ENCODE measurements around the gene SGTB. TPM values are rescaled to one million over a fixed set of nuclear protein-coding genes. Genes with fewer than 3 reads are reported as not detected.
"Not testable (repeated sequence)": the region's sequence is repeated elsewhere in the genome, so short reads cannot be mapped to it uniquely, and the experiment has no call there.

The SGTB gene
- total RNA-seq, 1 donor from 2014 or later = 10.0 TPM

DNA sequence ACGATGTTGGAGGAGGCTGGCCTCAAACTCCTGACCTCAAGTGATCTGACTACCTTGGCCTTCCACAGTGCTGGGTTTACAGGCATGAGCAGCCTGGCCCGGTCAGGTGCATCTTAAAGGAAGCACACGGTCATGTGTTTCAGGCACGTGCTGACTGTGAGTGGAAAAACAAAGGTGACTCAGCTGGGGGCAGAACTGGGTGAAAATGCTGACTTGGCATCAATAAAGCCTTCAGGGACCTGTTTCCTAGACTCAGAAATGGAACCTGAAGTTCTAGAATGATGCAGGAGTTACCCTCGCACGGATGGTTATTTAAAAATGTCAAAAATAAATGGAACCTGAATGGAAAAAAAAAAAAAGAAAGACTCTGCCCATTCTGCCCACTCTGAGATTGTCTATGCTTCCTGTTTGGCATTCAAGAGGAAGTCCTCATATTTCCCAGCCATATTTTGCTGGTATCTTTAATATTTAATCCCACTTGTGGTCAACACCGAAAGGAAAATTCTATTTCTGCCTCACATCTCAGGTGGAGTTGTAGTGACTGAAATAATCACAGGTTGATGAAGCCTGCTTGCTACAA, 12.4 kb upstream of the SGTB start:
- peak; percentile 56 for DNase-seq (ENCODE audit: low read depth)

DNA sequence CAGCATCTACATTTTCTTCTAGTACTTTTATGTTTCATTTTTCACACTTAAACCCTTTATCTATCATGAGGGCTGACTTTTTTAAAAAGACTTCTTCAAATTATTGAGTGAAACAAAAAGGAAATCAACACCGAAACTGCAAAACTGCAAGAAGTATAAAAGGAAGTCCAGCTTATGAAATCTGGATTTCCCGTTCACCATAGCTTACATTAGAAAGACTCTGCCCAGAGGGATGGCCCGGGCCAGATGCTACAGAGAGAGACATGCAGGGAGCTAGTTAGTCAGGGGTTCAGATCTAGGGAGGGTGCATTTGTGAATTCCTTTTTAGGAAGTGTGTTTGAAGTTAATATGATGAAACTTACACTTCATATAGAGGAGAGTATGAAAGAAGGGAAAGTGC, 10.1 kb upstream of the SGTB start:
- not testable (repeated sequence) for DNase-seq (ENCODE audit: low read depth)

DNA sequence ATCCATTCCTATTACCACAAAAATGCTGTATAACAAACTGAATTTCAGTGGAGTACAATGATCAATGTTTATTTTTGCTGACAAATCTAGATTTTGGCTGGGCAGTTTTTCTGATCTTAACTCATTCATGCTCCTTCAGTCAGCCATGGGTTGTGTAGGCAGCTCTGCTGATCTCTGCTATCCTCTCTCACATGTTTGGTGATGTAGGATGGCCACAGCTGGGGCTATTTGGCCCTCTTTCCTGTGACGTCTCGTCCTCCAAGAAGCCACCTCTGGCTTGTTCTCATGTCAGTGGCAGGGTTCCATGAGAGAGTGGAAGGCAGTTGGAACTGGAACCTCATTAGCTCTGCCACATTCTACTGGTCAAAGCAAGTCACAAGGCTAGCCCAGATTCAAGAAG, 9.0 kb upstream of the SGTB start:
- no peak for DNase-seq (ENCODE audit: low read depth)

DNA sequence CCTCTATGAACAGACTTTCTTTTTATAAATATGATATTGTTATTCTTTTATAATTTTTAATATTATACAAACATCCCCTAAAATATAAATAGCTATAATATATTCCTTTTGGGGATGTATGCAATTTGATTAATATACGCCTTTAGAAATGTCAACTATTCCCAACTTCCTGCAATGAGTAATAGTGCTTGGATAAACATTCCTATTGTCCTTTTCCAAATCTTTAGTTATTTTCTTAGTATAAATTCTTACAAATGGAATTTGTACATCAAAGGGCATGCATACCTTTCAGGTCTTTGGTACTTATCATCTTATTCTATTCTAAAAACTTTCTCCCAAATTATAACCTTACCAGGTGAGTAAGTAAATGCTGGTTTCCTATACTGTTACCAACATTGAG, 6.3 kb upstream of the SGTB start:
- DNase-seq (ENCODE audit: low read depth) = peak; percentile 28

DNA sequence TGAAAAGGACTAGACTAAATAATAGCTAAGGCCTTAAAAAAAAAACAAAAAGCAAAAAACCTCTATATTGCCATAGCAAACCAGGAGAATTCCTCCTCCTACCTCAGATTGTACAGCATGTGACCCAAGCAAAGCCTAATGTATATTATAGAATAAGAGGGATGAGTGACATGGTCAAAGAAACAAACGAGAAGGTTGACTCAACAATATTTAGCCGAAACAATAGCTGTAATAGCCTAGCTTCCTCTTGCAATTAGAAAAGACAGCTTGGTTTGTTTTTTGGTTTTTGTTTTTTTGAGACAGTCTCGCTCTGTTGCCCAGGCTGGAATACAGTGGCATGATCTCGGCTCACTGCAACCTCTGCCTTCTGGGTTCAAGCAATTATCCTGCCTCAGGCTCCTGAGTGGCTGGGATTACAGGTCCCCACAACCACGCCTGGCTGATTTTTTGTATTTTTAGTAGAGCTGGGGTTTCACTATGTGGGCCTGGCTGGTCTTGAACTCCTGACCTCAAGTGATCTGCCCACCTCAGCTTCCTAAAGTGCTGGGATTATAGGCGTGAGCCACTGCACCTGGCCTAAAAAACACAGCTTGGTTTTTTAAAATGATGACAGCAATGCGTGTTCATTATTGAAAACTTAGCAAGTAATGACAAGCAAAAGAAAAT, 5.7 kb upstream of the SGTB start:
- DNase-seq (ENCODE audit: low read depth) = no peak

DNA sequence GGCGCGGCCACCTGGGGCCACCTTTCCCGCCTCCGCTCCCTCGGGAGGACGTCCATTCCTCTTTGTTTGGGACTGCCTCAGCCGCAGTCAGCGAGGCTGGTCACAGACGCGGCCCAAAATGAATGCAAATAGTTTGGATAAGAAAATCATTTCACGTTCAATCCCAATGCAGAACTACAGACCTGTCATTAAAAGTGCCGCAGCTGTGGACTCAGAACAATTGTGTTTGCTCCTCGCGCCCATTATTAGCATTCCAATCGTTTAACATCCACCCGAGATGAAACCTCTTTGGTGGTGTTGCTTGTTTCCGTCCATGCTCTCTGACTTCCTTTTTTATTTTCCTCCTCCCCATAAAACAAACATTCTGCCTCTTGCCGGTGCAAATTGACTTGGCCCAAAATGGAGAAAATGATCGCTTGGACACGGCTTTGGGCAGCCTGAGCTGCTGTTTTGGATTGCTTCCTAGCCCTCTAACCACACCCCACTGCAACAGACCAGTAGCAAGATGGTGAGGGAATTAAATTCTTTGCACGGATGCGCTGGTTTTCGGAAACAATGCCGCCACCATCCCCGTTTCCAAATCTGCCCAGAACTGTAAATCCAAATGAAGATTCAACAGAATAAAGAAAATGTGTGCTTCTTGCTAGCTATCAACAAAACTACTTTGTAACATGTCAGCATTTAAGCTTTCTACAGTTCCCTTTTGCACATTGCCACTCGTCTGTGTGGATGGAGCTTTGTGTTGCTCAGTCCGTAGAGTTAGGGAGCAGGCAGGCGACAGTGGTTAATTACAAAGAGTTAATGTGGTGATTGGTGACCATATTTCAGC, 880 bp upstream of the SGTB start:
- peak; percentile 47 for DNase-seq (ENCODE audit: low read depth)

DNA sequence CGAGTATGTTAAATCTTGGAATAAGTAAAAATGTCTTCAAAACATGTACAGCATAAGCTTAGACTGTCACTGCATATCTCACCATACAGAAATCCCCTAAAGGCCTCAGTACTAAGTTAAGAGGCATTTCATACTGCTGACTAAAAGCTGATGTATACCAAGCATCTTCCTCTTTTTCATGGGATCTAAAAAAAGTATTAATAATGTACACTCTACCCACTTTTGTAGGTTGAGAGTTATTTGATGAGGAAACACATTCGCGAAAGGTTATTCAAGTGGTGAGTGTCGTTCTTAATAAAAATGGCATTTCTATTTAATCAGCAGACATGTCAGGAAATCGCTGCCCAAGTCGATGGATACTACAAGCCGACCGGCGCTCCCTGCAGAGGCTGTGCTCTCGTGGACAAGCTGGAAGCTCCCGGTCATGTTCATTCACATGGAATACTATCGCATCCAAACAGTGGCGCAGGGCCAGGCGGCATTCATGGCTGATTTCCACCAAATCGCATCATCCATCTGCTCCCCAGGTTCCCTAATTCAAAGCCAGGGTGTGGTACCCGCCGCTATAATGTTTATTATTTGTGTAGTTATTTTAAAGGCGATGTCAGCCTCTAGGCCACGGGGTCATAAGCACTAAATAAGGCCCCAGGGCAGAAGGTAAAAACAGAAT, 724 bp downstream of the SGTB start:
- peak; percentile 33 for DNase-seq (ENCODE audit: low read depth)

DNA sequence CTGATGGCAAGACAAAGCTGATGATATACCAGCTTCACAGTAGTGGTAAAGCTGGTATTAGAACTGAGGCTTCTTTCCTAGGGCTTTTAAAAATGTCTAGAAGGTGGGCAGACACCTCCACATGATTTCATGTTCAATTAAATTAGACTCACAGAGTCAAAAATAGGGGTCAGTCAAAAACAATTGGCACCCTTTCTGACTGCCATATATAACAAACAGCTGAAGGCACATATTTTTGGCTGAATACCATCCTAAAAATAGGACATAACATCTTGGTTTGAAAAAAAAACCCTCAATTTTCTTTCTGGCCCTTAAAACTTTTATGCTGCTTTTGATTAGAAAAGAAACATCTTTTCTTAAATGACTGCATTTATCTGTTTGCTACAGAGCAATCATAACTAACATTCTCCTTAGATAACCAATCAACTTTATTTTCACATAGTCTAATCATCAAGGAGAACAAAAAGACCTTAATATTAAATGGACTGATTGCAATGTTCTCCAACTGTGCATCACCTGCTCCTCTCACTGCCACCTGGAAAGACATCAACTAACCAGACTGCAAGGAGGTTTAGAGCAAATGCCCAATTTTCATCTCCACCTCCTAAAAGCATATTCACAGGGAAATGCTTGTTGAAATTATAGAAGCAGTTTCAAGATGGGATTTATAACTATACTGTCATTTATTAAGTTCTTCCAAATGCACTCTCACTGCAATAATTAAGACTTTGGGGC, 3.2 kb downstream of the SGTB start:
- DNase-seq (ENCODE audit: low read depth) = no peak

DNA sequence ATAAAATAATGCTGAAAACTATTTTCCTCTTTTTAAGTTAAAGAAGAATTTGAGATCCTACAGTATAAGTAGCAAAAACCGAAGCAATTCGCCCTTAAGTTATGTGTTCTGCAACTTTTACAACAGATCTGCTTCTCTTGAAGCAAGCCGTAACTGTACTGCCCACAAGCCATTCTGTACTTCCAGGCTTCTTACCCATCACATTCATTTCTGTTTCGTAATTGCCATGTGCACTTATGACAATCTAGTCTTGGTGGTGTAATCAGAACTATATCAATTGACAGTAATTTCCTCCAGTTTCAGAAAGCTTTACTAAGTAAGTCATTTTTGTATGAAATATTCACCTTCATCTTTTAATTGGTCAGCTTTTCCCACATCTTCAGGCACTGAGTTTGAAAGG, 13.8 kb downstream of the SGTB start:
- DNase-seq (ENCODE audit: low read depth) = no peak

DNA sequence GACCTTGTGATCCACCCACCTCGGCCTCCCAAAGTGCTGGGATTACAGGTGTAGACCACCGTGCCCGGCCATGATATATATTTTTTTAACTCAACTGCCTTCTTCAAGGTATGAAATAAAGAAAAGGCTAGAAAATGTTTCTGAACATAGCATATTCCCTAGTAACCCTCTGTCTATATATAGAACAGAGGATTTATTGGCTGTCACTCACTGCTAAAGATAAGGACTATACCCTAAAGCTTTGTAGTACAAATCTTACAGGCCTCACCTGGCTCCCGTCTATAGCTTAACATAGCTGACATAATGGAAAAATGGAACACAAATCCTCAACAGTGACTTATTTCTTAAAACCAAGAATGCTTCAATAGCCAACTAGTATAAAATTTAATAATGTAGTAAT, 14.2 kb downstream of the SGTB start:
- no peak for DNase-seq (ENCODE audit: low read depth)

DNA sequence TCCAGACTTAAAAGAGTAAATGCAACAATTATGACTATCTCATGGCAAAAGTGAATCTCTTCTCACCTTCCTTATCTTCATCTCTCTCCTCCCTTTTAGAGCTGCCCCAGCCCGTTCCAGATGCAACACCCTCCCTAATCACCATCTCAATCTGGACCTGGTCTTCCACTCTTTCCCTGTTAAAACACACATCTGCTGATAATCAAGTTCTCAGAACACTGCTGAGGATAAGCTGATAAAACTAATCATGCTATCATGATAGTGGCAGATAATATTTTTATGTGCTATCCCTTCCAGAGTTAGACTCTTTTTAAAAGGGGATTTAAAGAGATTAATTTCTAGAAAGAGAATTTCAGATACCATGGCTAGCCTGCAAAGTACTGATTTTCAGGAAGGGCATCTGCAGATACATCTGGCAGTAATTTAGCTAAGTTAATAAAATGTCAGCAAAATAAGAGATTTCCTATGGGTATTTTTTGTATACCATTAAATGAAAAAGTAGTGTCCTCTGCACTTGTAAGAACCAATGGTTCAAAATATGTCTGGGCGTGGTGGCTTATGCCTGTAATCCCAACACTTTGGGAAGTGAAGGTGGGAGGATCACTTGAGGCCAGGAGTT, 17.2 kb downstream of the SGTB start:
- no peak for DNase-seq (ENCODE audit: low read depth)

DNA sequence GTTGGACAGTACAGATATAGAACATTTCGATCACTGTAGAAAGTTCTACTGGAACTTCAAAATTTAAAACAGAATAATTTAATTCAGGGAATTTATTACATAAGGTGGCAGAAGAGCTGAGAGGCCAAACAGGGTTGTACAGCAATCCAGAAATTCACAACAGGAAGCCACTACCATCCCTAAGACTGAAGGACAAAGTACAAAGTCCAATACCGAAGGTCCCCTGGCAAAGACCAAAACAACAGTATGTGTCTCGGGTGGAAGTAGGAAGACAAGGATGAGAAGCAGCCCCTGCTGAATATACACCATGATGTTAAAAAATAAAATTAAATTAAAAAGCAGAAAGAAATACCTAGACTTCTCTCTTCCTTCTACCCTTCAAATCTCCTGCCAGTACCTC, 19.9 kb downstream of the SGTB start:
- no peak for DNase-seq (ENCODE audit: low read depth)

DNA sequence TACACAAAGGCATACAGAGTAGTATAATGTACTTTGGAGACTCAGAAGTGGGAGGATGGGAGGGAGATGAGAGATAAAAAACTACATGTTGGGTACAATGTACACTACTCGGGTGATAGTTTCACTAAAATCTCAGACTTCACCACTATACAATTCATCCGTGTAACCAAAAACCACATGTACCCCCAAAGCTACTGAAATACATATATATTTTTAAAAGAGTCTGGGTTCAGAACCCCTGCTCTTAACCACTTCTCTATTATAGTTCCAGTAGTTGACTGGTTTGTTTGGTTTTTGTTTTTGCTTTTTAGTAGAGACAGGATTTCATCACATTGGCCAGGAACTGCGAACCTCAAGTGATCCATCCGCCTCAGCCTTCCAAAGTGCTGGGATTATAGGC, 22.6 kb downstream of the SGTB start:
- DNase-seq (ENCODE audit: low read depth) = no peak

DNA sequence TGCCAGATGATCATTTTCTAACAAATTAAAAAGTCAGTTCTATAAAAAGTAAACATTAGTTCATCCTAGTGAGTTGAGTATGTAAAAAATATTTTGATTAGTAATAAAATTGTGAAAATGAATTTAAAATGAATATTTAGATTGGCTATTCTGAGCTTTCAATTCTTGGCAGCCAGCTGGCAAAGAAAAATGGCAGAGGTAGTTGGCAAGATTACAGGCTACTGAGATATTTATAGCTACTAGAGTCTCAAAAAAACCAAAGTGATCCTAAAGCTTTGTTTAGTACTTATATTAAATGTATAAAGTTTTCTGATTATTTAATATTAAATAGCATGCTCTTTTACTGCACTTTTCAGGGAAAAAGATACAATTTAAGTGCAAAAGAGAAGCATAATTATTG, 25.0 kb downstream of the SGTB start:
- DNase-seq (ENCODE audit: low read depth) = no peak

DNA sequence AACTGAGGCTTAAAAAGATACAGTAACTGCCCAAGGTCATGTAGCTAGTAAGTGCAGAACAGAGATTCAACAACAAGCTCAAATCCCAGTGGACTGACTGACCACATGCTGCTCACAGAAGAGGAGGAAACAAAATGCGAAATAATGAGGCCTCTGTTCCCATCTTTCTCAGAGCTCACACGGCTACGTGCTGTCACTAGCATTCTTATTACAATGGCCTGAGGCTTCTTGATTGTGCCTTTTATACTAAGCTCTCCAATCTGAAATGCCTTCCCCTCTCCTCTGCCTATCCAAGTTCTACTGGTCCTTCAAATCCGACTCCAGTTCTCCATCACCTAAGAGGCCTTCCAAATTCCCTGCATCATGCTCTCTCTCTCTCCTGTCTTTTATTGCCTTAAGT, 26.0 kb downstream of the SGTB start:
- no peak for DNase-seq (ENCODE audit: low read depth)

DNA sequence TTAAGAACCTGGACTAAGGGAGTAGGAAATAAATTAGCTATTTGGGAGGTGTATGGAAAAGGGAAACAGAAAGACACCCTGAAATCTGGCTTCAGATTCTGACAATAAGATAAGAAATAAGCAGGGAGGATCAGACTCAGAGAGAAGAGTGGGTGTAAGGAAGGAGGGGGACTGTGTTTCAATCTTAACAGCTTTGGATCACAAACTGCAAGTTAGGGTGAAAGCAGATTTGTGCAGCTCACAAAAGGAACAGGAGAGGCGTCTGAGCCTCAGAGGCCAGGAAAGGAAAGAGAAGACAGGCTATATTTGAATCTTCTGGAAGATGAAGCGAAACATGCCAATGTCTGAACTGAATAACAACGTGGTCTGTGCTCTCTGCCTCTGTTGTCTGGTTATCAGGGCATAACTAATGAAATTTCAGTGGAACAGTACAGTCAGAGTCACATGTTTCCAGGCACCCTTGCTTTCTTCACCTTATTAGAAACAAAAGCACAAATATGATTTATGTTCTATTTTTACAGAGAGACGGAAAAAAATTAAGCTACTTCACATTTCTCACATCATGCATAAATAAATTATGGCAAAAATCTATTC, 26.6 kb downstream of the SGTB start:
- DNase-seq (ENCODE audit: low read depth) = peak; percentile 50

DNA sequence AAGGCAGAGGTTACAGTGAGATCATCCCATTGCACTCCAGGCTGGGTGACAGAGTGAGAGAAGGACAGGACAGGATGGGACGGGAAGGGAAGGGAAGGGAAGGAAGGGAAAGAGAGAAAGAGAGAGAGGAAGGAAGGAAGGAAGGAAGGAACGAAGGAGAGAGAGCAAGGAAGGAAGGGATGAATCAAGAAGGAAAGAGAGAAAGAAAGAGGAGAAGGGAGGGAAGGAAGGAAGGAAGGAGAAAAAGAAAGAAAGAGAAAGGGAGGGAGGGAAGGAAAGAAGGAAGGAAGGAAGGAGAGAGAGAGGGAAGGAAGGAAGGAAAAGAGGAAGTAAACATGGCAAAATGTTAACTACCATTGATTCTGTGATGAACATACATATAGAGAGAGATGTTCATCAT, 28.8 kb downstream of the SGTB start:
- DNase-seq (ENCODE audit: low read depth) = no peak

DNA sequence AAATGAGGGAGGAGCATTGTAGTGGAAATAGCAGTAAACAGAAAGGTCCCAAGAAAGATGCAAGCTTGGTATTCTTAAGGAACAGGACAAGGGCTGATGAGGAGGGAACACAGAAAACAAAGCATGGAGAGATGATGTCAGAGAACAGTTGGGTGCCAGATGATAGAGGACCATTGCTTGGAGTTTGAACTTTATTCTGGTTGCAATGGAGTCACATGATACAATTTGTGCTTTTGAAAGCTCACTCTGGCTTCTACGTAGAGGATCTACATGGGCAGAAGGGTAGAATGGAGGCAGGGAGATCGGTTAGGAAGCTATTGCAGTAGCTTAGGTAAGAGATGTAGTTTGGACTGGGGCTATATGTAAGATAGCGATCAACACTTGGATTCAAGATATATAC, 39.8 kb downstream of the SGTB start:
- DNase-seq (ENCODE audit: low read depth) = no peak

DNA sequence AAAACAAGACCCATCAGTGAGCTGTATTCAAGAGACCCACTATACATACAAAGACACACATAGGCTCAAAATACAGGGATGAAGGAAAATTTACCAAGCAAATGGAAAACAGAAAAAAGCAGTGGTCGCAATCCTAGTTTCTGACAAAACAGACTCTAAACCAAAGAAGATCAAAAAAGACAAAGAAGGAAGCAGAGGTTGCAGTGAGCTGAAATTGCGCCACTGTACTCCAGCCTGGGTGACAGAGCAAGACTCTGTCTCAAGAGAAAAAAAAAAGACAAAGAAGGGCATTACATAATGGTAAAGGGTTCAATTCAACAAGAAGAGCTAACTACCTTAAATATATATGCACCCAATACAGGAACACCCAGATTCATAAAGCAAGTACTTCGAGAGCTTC, 45.9 kb downstream of the SGTB start:
- not testable (repeated sequence) for DNase-seq (ENCODE audit: low read depth)

DNA sequence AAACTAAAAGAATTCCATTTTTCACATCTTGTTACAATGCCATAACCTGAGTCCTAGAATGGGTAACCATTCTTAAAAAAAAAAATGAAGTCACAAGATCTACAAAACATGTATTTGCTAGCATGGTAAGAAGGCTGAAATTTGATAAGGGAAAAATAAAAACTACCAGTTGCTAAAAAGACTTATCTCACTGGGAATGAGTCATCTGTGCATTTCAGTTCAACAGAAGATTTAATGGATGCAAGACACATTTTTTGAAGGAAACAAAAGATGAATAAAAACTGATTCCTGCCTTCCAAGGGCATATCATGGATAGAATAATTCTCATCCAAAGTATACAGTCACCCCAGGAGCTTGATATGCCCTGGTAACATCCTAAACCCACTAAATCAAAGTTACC, 47.2 kb downstream of the SGTB start:
- DNase-seq (ENCODE audit: low read depth) = no peak

DNA sequence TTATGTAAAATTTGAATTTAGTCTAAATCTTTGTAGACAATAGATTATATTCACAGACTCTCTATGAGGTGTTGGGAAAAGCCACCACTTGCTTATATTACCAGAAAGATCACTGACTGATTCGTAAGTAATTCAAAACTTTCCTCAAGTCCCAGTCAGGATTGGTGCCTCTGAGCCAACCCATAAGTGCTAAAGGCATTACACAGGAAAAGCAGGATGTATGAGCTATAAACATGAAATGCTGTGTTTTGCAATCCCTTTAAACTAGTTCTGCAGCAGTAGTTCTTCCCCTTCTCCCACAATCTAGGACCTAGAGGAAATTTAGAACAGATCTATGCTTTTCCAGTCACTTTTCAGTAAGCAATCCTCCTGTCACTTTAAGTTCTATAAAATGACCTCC, 49.1 kb downstream of the SGTB start:
- DNase-seq (ENCODE audit: low read depth) = peak; percentile 34
